GM13976 (cell line): ENCODE results near the gene PAPSS2.

ENCODE experiments used
- DNase-seq: peaks from one replicate; pipeline ENCODE4 v3.0.0; 2012; ENCODE audit warnings: low spot score
- in situ Hi-C: fragments of 300-500 bp; cut with MboI; formaldehyde crosslinking; loops from one replicate; pipeline ENCODE4 v1.12.0; 2022; ENCODE audit warnings: low sequenced_read_pairs, mixed read lengths, inconsistent platforms; ENCODE audit not compliant: unreplicated experiment
- TF ChIP-seq, protein P1 (sequence below): IDR thresholded peaks from 2 replicates; pipeline ENCODE4 v1.5.1; 2012; ENCODE audit warnings: borderline replicate concordance, mild to moderate bottlenecking; ENCODE audit not compliant: insufficient read depth; ENCODE audit errors: extremely low read depth, missing control alignments, control extremely low read depth

The PAPSS2 gene

DNA sequence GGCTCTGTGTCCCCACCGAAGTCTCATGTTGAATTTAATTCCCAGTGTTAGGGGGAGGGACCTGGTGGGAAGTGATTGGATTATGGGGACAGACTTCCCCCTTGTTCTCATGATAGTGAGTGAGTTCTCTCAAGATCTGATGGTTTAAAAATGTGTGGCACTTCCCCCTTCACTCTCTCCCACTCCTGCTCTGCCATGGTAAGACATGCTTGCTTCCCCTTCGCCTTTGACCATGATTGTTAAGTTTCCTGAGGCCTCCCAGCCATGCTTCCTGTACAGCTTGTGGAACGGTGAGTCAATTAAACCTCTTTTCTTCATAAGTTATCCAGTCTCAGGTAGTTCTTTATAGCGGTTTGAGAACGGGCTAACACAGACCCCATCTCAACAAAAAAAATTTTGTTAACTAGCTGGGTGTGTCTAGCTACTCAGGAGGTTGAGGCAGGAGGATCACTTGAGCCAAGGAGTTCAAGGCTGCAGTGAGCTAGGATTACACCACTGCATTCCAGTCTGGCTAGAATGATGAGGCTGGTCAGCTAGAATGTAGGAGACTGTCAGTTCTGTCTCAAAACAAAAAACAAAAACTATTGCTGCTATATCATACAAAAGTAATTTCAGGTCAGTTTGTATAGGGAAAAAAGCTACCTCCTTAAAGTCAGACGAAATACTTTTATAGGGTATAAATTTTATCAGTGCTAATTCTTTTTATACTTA lies 100.7 kb downstream of the PAPSS2 start:
- in situ Hi-C loops, result no loop called here
- DNase-seq, result no peak
- TF ChIP-seq, protein P1, sequence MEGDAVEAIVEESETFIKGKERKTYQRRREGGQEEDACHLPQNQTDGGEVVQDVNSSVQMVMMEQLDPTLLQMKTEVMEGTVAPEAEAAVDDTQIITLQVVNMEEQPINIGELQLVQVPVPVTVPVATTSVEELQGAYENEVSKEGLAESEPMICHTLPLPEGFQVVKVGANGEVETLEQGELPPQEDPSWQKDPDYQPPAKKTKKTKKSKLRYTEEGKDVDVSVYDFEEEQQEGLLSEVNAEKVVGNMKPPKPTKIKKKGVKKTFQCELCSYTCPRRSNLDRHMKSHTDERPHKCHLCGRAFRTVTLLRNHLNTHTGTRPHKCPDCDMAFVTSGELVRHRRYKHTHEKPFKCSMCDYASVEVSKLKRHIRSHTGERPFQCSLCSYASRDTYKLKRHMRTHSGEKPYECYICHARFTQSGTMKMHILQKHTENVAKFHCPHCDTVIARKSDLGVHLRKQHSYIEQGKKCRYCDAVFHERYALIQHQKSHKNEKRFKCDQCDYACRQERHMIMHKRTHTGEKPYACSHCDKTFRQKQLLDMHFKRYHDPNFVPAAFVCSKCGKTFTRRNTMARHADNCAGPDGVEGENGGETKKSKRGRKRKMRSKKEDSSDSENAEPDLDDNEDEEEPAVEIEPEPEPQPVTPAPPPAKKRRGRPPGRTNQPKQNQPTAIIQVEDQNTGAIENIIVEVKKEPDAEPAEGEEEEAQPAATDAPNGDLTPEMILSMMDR, result no peak

DNA sequence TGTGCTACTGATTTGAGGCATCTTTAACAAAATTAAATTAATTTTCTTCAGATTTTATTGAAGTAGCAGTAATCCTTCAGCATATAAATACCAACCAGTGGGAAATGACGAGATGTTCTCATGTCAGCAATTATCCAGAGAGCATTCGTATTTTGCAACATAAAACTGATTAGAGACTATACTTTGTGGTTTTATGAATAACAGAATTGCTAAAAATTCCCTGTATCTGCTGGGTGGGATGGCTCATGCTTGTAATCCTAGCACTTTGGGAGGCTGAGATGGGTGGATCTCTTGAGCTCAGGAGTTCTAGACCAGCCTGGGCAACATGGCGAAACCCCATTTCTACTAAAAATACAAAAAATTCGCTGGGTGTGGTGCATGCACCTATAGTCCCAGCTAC lies 101.5 kb downstream of the PAPSS2 start:
- TF ChIP-seq, protein P1, result no peak
- DNase-seq, result no peak
- in situ Hi-C loops, result no loop called here

DNA sequence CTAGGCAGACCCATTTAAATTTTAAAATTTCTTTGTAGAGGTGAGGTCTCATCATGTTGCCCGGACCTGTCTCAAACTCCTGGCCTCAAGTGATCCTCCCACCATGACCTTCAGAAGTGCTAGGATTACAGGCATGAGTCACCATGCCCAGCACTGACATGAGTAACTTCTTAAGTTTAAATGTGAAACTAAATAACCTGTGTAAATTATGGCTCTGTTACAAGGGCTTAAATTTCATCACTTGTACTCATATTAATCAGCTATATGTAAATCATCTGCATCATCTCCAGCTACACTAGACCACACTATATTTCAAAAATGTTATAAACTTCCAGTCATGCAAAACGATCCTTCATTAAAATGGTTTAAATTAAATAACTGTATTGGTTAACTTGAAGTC lies 102.2 kb downstream of the PAPSS2 start:
- in situ Hi-C loops, result no loop called here
- TF ChIP-seq, protein P1, result no peak
- no peak for DNase-seq

DNA sequence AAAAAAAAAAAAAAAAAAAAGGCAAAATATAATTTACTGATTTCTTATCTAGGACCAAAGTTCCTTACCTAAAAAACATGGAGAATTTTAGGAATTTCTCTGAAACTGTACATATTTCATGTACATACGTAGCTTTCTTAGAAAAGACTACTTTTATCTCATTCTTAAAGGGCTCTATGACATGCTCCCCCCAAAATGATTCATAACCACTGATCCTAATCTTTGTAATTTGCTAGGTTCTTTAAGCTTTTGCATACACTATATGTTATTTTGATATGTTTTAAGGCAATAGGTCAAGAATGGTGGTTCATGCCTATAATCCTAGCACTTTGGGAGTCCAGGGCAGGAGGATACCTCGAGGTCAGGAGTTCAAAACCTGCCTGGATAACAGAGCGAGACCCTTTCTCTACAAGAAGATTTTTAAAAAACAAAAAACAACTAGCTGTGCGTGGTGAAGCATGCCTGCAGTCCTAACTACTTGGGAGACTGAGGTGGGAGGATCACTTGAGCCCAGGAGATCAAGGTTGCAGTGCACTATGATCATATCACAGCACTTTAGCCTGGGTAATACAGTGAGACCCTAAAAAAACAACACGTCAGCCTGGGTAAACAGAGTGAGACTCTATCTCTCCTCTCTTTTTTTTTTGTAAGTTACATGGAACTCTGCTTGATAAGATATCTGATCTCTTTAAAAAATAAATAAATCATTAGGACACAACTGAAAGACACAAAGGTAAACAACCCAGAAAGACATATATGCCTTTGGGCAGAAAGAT lies 103.6 kb downstream of the PAPSS2 start:
- TF ChIP-seq, protein P1, result no peak
- in situ Hi-C loops, result no loop called here
- no peak for DNase-seq

DNA sequence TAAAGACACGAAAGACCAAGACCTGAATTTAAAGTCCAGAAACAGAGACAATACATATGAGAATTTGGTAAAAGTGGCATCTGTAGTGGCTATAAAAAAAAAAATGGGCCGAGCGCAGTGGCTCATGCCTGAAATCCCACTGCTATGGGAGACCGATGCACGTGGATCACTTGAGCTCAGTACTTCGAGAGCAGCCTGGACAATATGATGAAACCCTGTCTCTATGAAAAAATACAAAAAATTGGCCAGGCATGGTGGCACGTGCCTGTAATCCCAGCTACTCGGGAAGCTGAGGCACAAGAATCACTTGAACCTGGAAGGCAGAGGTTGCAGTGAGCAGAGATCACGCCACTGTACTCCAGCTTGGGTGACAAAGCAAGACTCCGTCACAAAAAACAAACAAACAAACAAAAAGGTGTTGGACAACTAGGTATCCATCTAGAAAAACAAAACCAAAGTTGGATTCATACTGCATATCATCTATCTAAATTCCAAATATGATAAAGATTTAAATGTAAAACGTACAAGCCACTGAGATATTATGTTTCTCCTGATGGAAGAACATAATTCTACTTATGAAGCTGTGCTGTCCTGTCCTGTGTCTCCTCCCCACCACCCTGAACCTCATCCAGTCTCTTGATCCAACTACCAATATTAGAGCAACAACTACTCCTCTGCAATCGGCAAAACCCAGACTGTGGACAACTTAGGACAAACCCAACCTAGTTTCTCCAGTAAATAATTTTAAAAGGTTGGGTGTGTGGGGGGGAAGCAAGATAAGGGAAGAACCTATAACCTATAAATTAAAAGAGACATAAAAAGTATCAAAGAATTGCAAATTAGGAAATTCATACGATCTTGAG lies 104.6 kb downstream of the PAPSS2 start:
- DNase-seq, result no peak
- TF ChIP-seq, protein P1, result no peak
- in situ Hi-C loops, result no loop called here

DNA sequence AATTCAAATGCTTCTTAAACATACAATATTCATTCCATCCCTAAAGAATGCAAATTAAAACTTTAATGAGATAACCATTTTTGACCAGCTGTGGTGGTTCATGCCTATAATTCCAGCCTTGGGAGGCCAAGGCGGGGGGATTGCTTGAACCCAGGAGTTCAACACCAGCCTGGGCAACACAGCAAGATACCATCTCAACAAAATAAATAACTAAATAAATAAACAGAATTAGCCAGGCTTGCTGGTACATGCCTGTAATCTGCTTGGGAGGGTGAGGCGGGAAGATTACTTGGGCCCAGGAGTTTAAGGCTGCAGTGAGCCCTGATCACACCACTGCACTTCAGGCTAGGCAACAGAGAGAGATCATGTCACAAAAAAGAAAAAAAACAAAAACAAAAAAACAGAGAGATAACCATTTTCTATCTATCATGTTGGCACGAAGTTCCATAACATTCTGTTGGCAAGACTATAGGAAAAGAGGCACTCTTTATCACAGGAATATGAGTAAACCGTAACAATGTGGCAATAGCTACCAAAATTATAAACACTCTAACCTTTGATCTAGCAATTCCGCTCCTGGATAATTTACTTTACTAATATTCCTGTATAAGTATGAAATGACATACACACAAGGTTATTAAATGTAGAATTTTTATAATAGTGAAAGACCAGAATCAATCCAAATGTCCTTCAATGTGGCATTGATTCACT lies 106.1 kb downstream of the PAPSS2 start:
- TF ChIP-seq, protein P1, result no peak
- no peak for DNase-seq
- in situ Hi-C loops, result no loop called here
